Activated naive CD4-positive, alpha-beta T cell treated with anti-CD3 and anti-CD28 coated beads for 36 hours (primary cell): Measurements from ENCODE around the gene DIAPH2. TPM values are rescaled to one million over a fixed set of nuclear protein-coding genes. Genes with fewer than 3 reads are reported as not detected.
"Not testable (repeated sequence)": the region's sequence is repeated elsewhere in the genome, so short reads cannot be mapped to it uniquely, and the experiment has no call there.

Source experiments
- CTCF ChIA-PET: fragments of 350-600 bp; sonication (Branson Sonifier 250); formaldehyde crosslinking; loops from one replicate; lab custom pipeline; 2021; ENCODE audit warnings: antibody characterized with exemption; lab: Charles Lee
- DNase-seq: peaks from one replicate; pipeline ENCODE4 v3.0.0-alpha.2; 2020
- H3K27ac Mint-ChIP-seq: one replicate; pipeline ENCODE4 v1.8.0; 2021; ENCODE audit warnings: mild to moderate bottlenecking, mixed read lengths
- H3K27me3 Mint-ChIP-seq: one replicate; pipeline ENCODE4 v1.8.0; 2021; ENCODE audit warnings: low read depth, mixed read lengths
- H3K36me3 Mint-ChIP-seq: one replicate; pipeline ENCODE4 v1.8.0; 2021; ENCODE audit warnings: low read depth, mixed read lengths
- H3K4me1 Mint-ChIP-seq: one replicate; pipeline ENCODE4 v1.8.0; 2021; ENCODE audit warnings: low read depth, mixed read lengths
- H3K4me3 Mint-ChIP-seq: one replicate; pipeline ENCODE4 v1.8.0; 2021; ENCODE audit warnings: mild to moderate bottlenecking, moderate library complexity, mixed read lengths
- H3K9me3 Mint-ChIP-seq: one replicate; pipeline ENCODE4 v1.8.0; 2021; ENCODE audit warnings: mixed read lengths
- intact Hi-C: fragments of 100-400 bp; cut with micrococcal nuclease; formaldehyde crosslinking; loops from one replicate; pipeline ENCODE4 v1.15.1; 2023
- total RNA-seq, 2 experiments: library from RNA; stranded (reverse); gene quantifications; one replicate each; pipeline ENCODE4 v1.2.3, GENCODE V29; 2021

Gene DIAPH2
- total RNA-seq, 2 experiments from 2014 or later = 9.3 to 9.4 TPM

GRCh38 chrX:96696462-96696861, 11.8 kb downstream of the DIAPH2 start:
- Mint-ChIP-seq H3K4me3 (no peak overlapping the region), H3K9me3 (no peaks in the 10 kb centered on the region), H3K4me1 (no peaks in the 10 kb centered on the region), H3K27ac (no peak overlapping the region), H3K36me3 (peaks cover 4% of the 10 kb centered on the region), H3K27me3 (no peaks in the 10 kb centered on the region)
- CTCF ChIA-PET = no interaction called here
- intact Hi-C loops = no loop called here
- no peak for DNase-seq

GRCh38 chrX:96700625-96701024, 16.0 kb downstream of the DIAPH2 start:
- Mint-ChIP-seq H3K9me3 (no peaks in the 10 kb centered on the region), H3K4me1 (no peaks in the 10 kb centered on the region), H3K27ac (no peak overlapping the region), H3K27me3 (no peaks in the 10 kb centered on the region), H3K4me3 (no peak overlapping the region), H3K36me3 (peaks cover 4% of the 10 kb centered on the region)
- no peak for DNase-seq
- CTCF ChIA-PET = no interaction called here
- intact Hi-C loops = no loop called here

- peaks cover 6% of the 10 kb centered on the region for H3K36me3 Mint-ChIP-seq
- no peaks in the 10 kb centered on the region for H3K9me3 Mint-ChIP-seq
- no peaks in the 10 kb centered on the region for H3K4me1 Mint-ChIP-seq
- H3K27me3 Mint-ChIP-seq = no peaks in the 10 kb centered on the region
- no peak overlapping the region for H3K4me3 Mint-ChIP-seq
- CTCF ChIA-PET = interaction anchor here (0.6 kb wide), 1 partner anchor 9 kb away, joined by 6 read pairs; no protein-coding TSS in a partner anchor
- no peak overlapping the region for H3K27ac Mint-ChIP-seq
- DNase-seq = no peak
- intact Hi-C loops = no loop called here
Observed at GRCh38 chrX:96703379-96703778, 18.7 kb downstream of the DIAPH2 start.

- Mint-ChIP-seq H3K27me3 (no peaks in the 10 kb centered on the region), H3K36me3 (peaks cover 6% of the 10 kb centered on the region), H3K4me1 (no peaks in the 10 kb centered on the region), H3K27ac (no peak overlapping the region), H3K9me3 (no peaks in the 10 kb centered on the region), H3K4me3 (no peak overlapping the region)
- no peak for DNase-seq
- intact Hi-C loops = no loop called here
- CTCF ChIA-PET = no interaction called here
Observed at GRCh38 chrX:96703816-96704215, 19.2 kb downstream of the DIAPH2 start.

- Mint-ChIP-seq H3K9me3 (no peaks in the 10 kb centered on the region), H3K36me3 (peaks cover 6% of the 10 kb centered on the region), H3K4me1 (no peaks in the 10 kb centered on the region), H3K27ac (no peak overlapping the region), H3K4me3 (no peak overlapping the region), H3K27me3 (no peaks in the 10 kb centered on the region)
- intact Hi-C loops = no loop called here
- CTCF ChIA-PET = no interaction called here
- no peak for DNase-seq
Observed at GRCh38 chrX:96704629-96705028, 20.0 kb downstream of the DIAPH2 start.

GRCh38 chrX:96705905-96706304, 21.3 kb downstream of the DIAPH2 start:
- Mint-ChIP-seq H3K27me3 (no peaks in the 10 kb centered on the region), H3K4me3 (no peak overlapping the region), H3K27ac (no peak overlapping the region), H3K36me3 (peaks cover 2% of the 10 kb centered on the region), H3K9me3 (no peaks in the 10 kb centered on the region), H3K4me1 (no peaks in the 10 kb centered on the region)
- CTCF ChIA-PET = no interaction called here
- intact Hi-C loops = no loop called here
- DNase-seq = no peak

GRCh38 chrX:96707804-96708203, 23.2 kb downstream of the DIAPH2 start:
- no peak overlapping the region for H3K27ac Mint-ChIP-seq
- no peaks in the 10 kb centered on the region for H3K9me3 Mint-ChIP-seq
- CTCF ChIA-PET = no interaction called here
- DNase-seq = no peak
- H3K27me3 Mint-ChIP-seq = no peaks in the 10 kb centered on the region
- H3K4me3 Mint-ChIP-seq = no peak overlapping the region
- peaks cover 2% of the 10 kb centered on the region for H3K36me3 Mint-ChIP-seq
- no peaks in the 10 kb centered on the region for H3K4me1 Mint-ChIP-seq
- intact Hi-C loops = no loop called here

GRCh38 chrX:96710031-96710430, 25.4 kb downstream of the DIAPH2 start:
- Mint-ChIP-seq H3K36me3 (peaks cover 2% of the 10 kb centered on the region), H3K4me1 (no peaks in the 10 kb centered on the region), H3K4me3 (no peak overlapping the region), H3K9me3 (no peaks in the 10 kb centered on the region), H3K27me3 (no peaks in the 10 kb centered on the region), H3K27ac (no peak overlapping the region)
- intact Hi-C loops = no loop called here
- CTCF ChIA-PET = no interaction called here
- DNase-seq = no peak

GRCh38 chrX:96713303-96713702, 28.7 kb downstream of the DIAPH2 start:
- no peaks in the 10 kb centered on the region for H3K4me1 Mint-ChIP-seq

GRCh38 chrX:96714393-96714792, 29.8 kb downstream of the DIAPH2 start:
- H3K27ac Mint-ChIP-seq, H3K9me3 Mint-ChIP-seq, DNase-seq, H3K27me3 Mint-ChIP-seq, intact Hi-C loops, H3K4me3 Mint-ChIP-seq, H3K36me3 Mint-ChIP-seq, H3K4me1 Mint-ChIP-seq, CTCF ChIA-PET: not testable (repeated sequence)

More at GRCh38 chrX:96713303-96713702, 28.7 kb downstream of the DIAPH2 start:
- Mint-ChIP-seq H3K4me3 (no peak overlapping the region), H3K27me3 (no peaks in the 10 kb centered on the region), H3K36me3 (no peaks in the 10 kb centered on the region), H3K9me3 (no peaks in the 10 kb centered on the region), H3K27ac (no peak overlapping the region)
- CTCF ChIA-PET = no interaction called here
- intact Hi-C loops = no loop called here
- DNase-seq = no peak

- no peak overlapping the region for H3K27ac Mint-ChIP-seq
- no peaks in the 10 kb centered on the region for H3K4me1 Mint-ChIP-seq
- H3K36me3 Mint-ChIP-seq = peaks cover 3% of the 10 kb centered on the region
- no peak for DNase-seq
- H3K27me3 Mint-ChIP-seq = no peaks in the 10 kb centered on the region
- H3K9me3 Mint-ChIP-seq = peaks cover 3% of the 10 kb centered on the region
- CTCF ChIA-PET = no interaction called here
- intact Hi-C loops = no loop called here
- H3K4me3 Mint-ChIP-seq = no peak overlapping the region
Observed at GRCh38 chrX:96715481-96715880, 30.8 kb downstream of the DIAPH2 start.

- intact Hi-C loops = no loop called here
- DNase-seq = no peak
- peaks cover 3% of the 10 kb centered on the region for H3K9me3 Mint-ChIP-seq
- no peak overlapping the region for H3K4me3 Mint-ChIP-seq
- CTCF ChIA-PET = no interaction called here
- no peak overlapping the region for H3K27ac Mint-ChIP-seq
- H3K36me3 Mint-ChIP-seq = peaks cover 3% of the 10 kb centered on the region
- no peaks in the 10 kb centered on the region for H3K27me3 Mint-ChIP-seq
- no peaks in the 10 kb centered on the region for H3K4me1 Mint-ChIP-seq
Observed at GRCh38 chrX:96719161-96719875, 34.7 kb downstream of the DIAPH2 start.

GRCh38 chrX:96721354-96721753, 36.7 kb downstream of the DIAPH2 start:
- intact Hi-C loops = no loop called here
- Mint-ChIP-seq H3K4me1 (no peaks in the 10 kb centered on the region), H3K9me3 (peaks cover 3% of the 10 kb centered on the region), H3K27me3 (no peaks in the 10 kb centered on the region), H3K36me3 (peaks cover 3% of the 10 kb centered on the region), H3K27ac (no peak overlapping the region), H3K4me3 (no peak overlapping the region)
- CTCF ChIA-PET = no interaction called here
- DNase-seq = no peak
